Ectodermal cell (in vitro differentiated cells): Measurements from ENCODE around the gene BTC.

Experiments
- H3K27ac ChIP-seq: 2 replicates; pipeline ENCODE4 v1.7.0; 2013; ENCODE audit warnings: mild to moderate bottlenecking, low read depth, low read length; ENCODE audit not compliant: insufficient read depth, poor library complexity, severe bottlenecking
- H3K27me3 ChIP-seq: 2 replicates; pipeline ENCODE4 v1.7.0; 2013; ENCODE audit warnings: mild to moderate bottlenecking, low read length; ENCODE audit not compliant: insufficient read depth, control insufficient read depth, poor library complexity, severe bottlenecking
- H3K36me3 ChIP-seq: one replicate; pipeline ENCODE4 v1.7.0; 2013; ENCODE audit warnings: low read length; ENCODE audit not compliant: control insufficient read depth, insufficient read depth
- H3K4me1 ChIP-seq: one replicate; pipeline ENCODE4 v1.7.0; 2013; ENCODE audit warnings: low read length; ENCODE audit not compliant: control insufficient read depth, insufficient read depth
- H3K4me3 ChIP-seq: 2 replicates; pipeline ENCODE4 v1.7.0; 2013; ENCODE audit warnings: low read depth, low read length, control low read depth; ENCODE audit not compliant: insufficient read depth
- H3K9me3 ChIP-seq: 2 replicates; pipeline ENCODE4 v1.7.0; 2013; ENCODE audit warnings: mild to moderate bottlenecking, low read length, moderate library complexity; ENCODE audit not compliant: control insufficient read depth
- WGBS, 2 experiments: methylation state at CpG; one replicate each; pipeline ENCODE4 v1.1.7; 2013; ENCODE audit warnings: missing lambda C conversion rate in 2 of 2; 5-methylcytosine and 5-hydroxymethylcytosine counted together

The BTC gene

GRCh38 chr4:74800310-74800709, 6.0 kb upstream of the BTC start:
- no peaks in the 10 kb centered on the region for H3K36me3 ChIP-seq
- H3K4me1 ChIP-seq = no peaks in the 10 kb centered on the region
- 88 to 89% methylated on average over 2 to 3 of the region's 3 CpGs for WGBS, 2 experiments

GRCh38 chr4:74796631-74797030, 2.3 kb upstream of the BTC start:
- no peaks in the 10 kb centered on the region for H3K9me3 ChIP-seq
- 100% methylated on average over 2 to 4 of the region's 4 CpGs for WGBS, 2 experiments
- no peak overlapping the region for H3K4me3 ChIP-seq
- peaks cover 41% of the 10 kb centered on the region for H3K27me3 ChIP-seq
- no peaks in the 10 kb centered on the region for H3K36me3 ChIP-seq
- H3K4me1 ChIP-seq = no peaks in the 10 kb centered on the region
- H3K27ac ChIP-seq = no peak overlapping the region

More at GRCh38 chr4:74800310-74800709, 6.0 kb upstream of the BTC start:
- Histone ChIP-seq H3K27me3 (peaks cover 9% of the 10 kb centered on the region), H3K4me3 (no peak overlapping the region), H3K9me3 (no peaks in the 10 kb centered on the region), H3K27ac (no peak overlapping the region)

DNA sequence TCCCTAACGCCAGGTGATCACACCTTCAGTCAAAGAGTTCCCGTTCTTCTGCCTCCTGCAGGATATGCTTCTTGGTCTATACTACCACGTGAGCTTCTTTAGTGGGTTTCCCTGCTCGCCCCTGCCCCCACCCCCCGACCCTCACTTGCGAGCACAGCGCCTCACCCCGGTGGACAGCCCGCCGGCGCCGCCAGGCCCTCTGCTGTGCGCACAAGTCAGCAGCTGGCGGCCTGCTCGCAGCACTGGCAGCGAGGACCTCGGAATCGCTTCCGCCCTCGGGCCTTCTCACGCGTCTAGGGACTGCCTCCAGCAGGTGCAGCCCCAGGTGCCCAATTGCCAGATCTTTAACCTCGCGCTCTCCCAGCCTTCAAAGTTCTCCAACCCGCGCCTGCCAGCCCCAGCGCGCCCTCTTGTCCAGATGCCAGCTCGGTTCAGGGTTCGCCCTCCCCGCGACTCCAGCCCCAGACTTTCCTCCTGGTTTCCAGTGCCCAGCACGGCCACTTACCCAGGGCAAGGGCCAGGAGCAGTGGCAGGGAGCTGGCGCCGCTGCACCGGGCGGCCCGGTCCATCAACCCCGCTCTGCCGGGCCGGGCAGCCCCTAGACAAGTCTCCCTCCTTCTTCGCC, 454 bp downstream of the BTC start:
- Histone ChIP-seq H3K4me3 (peak overlapping the region; percentile 50), H3K27me3 (peaks cover 41% of the 10 kb centered on the region), H3K27ac (no peak overlapping the region), H3K9me3 (no peaks in the 10 kb centered on the region), H3K36me3 (no peaks in the 10 kb centered on the region), H3K4me1 (no peaks in the 10 kb centered on the region)
- 2 to 3% methylated on average over 42 of the region's 42 CpGs for WGBS, 2 experiments

- Histone ChIP-seq H3K27ac (no peak overlapping the region), H3K4me3 (no peak overlapping the region), H3K36me3 (no peaks in the 10 kb centered on the region), H3K4me1 (no peaks in the 10 kb centered on the region), H3K9me3 (no peaks in the 10 kb centered on the region), H3K27me3 (peaks cover 35% of the 10 kb centered on the region)
- WGBS, 2 experiments = 88 to 96% methylated on average over 2 of the region's 2 CpGs
Observed at GRCh38 chr4:74790652-74791051, 3.7 kb downstream of the BTC start.

DNA sequence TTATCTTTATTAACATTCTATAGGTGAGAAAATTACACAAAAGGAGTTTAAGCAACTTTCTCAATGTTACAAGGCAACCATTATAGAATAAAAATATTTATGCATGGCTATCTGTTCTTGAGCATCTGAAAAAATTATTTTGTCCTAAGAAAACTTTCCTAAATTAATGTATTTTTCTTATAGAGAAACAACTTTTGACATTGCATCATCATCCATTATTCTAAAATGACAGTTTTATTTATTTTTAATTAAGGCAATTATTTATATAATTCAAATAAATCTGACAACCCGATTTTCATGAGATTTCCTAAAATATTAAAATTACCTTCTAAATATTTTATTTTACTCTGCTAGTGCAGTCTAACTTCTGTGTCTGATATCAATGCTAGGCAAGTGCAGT, 4.8 kb downstream of the BTC start:
- Histone ChIP-seq H3K27ac (no peak overlapping the region), H3K4me1 (no peaks in the 10 kb centered on the region), H3K27me3 (peaks cover 23% of the 10 kb centered on the region), H3K36me3 (no peaks in the 10 kb centered on the region), H3K9me3 (no peaks in the 10 kb centered on the region), H3K4me3 (no peak overlapping the region)
- no CpG with 5 or more reads among the region's 1 CpG for WGBS, 2 experiments

DNA sequence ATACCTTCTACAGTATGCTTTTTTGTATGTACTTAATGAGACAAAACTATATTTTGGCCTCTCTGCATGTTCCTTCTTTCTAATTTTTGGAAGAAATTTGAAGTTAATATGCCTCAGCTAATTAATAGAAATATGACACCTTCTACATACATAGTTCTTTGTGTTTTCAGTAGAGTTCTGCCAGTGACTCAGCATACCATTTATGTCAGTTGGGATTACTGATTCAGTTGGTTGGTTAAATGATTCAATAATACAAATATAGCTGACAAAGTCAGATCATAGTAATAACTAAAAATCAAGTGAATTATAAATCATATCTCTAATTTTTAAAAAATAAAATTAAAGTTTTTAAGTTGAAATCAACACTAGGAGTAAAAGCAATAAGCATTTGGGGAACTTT, 16.8 kb downstream of the BTC start:
- Histone ChIP-seq H3K9me3 (no peaks in the 10 kb centered on the region), H3K36me3 (no peaks in the 10 kb centered on the region), H3K27me3 (no peaks in the 10 kb centered on the region), H3K4me1 (peaks cover 6% of the 10 kb centered on the region), H3K27ac (no peak overlapping the region), H3K4me3 (no peak overlapping the region)

DNA sequence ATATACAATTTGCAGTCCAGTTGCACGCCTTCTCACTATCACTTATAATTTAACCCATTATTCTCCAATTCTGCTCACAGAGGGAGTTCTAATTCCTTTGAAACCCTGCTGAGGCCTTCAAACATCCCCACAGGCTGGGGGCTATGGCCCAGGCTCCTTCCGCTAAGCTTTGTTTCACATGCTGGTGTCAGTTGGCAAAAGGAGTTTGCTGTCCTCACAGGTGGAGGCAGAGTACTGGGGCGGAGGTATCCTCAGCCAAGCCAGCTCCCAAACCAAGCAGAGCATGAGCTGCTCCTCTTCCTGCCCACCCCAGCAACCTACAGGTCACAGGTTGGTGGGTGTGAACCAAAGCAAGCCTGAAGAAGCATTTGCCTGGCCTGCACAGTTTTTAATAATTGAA, 21.5 kb downstream of the BTC start:
- Histone ChIP-seq H3K4me1 (peaks cover 6% of the 10 kb centered on the region), H3K4me3 (no peak overlapping the region), H3K9me3 (no peaks in the 10 kb centered on the region), H3K36me3 (no peaks in the 10 kb centered on the region), H3K27me3 (no peaks in the 10 kb centered on the region), H3K27ac (no peak overlapping the region)
- WGBS, 2 experiments = 69 to 84% methylated on average over 3 of the region's 3 CpGs

DNA sequence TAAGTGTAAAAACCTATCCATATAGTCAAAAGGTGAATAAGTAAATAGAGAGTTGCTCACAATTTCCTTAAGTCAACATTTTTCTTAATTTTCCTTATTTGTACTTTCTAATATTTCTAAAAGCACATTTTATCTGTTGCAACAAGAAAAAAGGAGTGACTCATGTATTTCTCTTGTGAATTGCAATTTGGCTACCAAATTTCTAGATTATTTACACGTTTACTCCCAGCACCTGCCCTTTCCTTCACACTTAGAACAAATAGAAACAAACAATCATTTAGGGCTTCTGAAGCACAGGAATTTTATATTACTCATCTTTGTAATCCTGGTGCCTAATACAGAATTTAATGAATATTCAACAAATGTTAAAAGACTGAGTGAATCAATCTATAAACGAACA, 22.2 kb downstream of the BTC start:
- H3K36me3 ChIP-seq = no peaks in the 10 kb centered on the region
- H3K4me3 ChIP-seq = no peak overlapping the region
- H3K27ac ChIP-seq = no peak overlapping the region
- H3K27me3 ChIP-seq = no peaks in the 10 kb centered on the region
- H3K4me1 ChIP-seq = peaks cover 6% of the 10 kb centered on the region
- 92 to 100% methylated on average over 1 of the region's 2 CpGs for WGBS, 2 experiments
- no peaks in the 10 kb centered on the region for H3K9me3 ChIP-seq

GRCh38 chr4:74770226-74770910, 24.0 kb downstream of the BTC start:
- Histone ChIP-seq H3K36me3 (no peaks in the 10 kb centered on the region), H3K27ac (no peak overlapping the region), H3K4me1 (peaks cover 6% of the 10 kb centered on the region), H3K4me3 (no peak overlapping the region), H3K9me3 (no peaks in the 10 kb centered on the region), H3K27me3 (no peaks in the 10 kb centered on the region)
- WGBS, 2 experiments = 89 to 97% methylated on average over 4 of the region's 4 CpGs

DNA sequence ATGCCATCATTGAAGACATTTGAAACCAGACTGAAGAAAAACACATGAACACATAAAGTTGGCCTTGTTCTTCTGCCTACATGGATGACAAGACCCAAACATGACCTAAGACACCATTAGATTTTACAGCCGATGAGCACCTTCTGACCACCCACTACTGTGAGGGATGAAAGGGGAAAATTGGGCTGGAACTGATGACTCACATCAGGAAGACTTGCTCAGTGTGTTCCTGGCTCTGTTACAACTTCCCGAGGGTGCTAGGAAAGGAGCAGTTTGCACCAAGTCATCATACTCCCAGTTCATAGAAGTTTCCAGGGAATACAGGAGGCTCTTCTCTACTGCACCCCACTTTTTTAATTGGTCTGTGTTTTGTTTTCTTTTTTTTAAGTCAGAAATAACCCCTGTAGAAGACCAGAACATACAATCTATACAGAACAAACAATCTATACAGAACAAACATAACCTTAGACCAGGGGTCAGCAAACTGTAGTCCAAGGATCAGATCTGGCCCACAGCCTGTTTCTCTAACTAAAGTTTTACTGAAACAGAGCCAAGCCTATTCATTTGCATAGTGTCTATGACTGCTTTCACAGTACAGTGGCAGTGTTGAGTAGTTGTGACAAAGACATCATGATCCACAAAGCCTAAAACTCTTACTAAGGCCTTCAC, 25.3 kb downstream of the BTC start:
- H3K27me3 ChIP-seq = no peaks in the 10 kb centered on the region
- WGBS, 2 experiments = 79 to 86% methylated on average over 2 of the region's 2 CpGs
- H3K36me3 ChIP-seq = no peaks in the 10 kb centered on the region
- no peak overlapping the region for H3K4me3 ChIP-seq
- H3K27ac ChIP-seq = no peak overlapping the region
- H3K4me1 ChIP-seq = peaks cover 6% of the 10 kb centered on the region
- H3K9me3 ChIP-seq = no peaks in the 10 kb centered on the region
